ENCODE measurements around the gene GOLGB1.
"Not testable (repeated sequence)": the region's sequence is repeated elsewhere in the genome, so short reads cannot be mapped to it uniquely, and the experiment has no call there.

Gene GOLGB1

GRCh38 chr3:121739902-121740301 is 9.6 kb downstream of the GOLGB1 start:
- DNase-seq, result no peak

GRCh38 chr3:121737644-121738043 is 11.9 kb downstream of the GOLGB1 start:
- no peak for DNase-seq

GRCh38 chr3:121736112-121736511 is 13.4 kb downstream of the GOLGB1 start:
- no peak for DNase-seq

GRCh38 chr3:121735047-121735696 is 14.4 kb downstream of the GOLGB1 start:
- DNase-seq, result no peak

- no peak for DNase-seq
Measured at GRCh38 chr3:121730940-121731687, 18.4 kb downstream of the GOLGB1 start.

GRCh38 chr3:121724130-121724529 is 25.4 kb downstream of the GOLGB1 start:
- no peak for DNase-seq

GRCh38 chr3:121723485-121723884 is 26.1 kb downstream of the GOLGB1 start:
- DNase-seq, result no peak

GRCh38 chr3:121722411-121722810 is 27.1 kb downstream of the GOLGB1 start:
- DNase-seq, result no peak

GRCh38 chr3:121720163-121720562 is 29.4 kb downstream of the GOLGB1 start:
- no peak for DNase-seq

- DNase-seq, result no peak
Measured at GRCh38 chr3:121719423-121719822, 30.1 kb downstream of the GOLGB1 start.

- DNase-seq, result no peak
Measured at GRCh38 chr3:121718205-121718846, 31.2 kb downstream of the GOLGB1 start.

- DNase-seq, result no peak
Measured at GRCh38 chr3:121710347-121710746, 39.2 kb downstream of the GOLGB1 start.

GRCh38 chr3:121707531-121708273 is 41.8 kb downstream of the GOLGB1 start:
- DNase-seq, result no peak

GRCh38 chr3:121705541-121705940 is 44.0 kb downstream of the GOLGB1 start:
- DNase-seq, result no peak

- DNase-seq, result no peak
Measured at GRCh38 chr3:121703973-121704372, 45.6 kb downstream of the GOLGB1 start.

GRCh38 chr3:121698901-121699300 is 50.6 kb downstream of the GOLGB1 start:
- no peak for DNase-seq

GRCh38 chr3:121698476-121698875 is 51.1 kb downstream of the GOLGB1 start:
- no peak for DNase-seq

GRCh38 chr3:121696186-121696585 is 53.4 kb downstream of the GOLGB1 start:
- DNase-seq, result no peak

GRCh38 chr3:121692010-121692699 is 57.4 kb downstream of the GOLGB1 start:
- DNase-seq, result no peak

GRCh38 chr3:121690777-121691405 is 58.6 kb downstream of the GOLGB1 start:
- no peak for DNase-seq

GRCh38 chr3:121688747-121689146 is 60.8 kb downstream of the GOLGB1 start:
- not testable (repeated sequence) for DNase-seq

GRCh38 chr3:121681792-121682191 is 67.7 kb downstream of the GOLGB1 start:
- no peak for DNase-seq

Data from RPMI8226 (cell line).